Measurements from ENCODE around the gene MSI1.
"Not testable (repeated sequence)": the region's sequence is repeated elsewhere in the genome, so short reads cannot be mapped to it uniquely, and the experiment has no call there.

Gene MSI1

DNA sequence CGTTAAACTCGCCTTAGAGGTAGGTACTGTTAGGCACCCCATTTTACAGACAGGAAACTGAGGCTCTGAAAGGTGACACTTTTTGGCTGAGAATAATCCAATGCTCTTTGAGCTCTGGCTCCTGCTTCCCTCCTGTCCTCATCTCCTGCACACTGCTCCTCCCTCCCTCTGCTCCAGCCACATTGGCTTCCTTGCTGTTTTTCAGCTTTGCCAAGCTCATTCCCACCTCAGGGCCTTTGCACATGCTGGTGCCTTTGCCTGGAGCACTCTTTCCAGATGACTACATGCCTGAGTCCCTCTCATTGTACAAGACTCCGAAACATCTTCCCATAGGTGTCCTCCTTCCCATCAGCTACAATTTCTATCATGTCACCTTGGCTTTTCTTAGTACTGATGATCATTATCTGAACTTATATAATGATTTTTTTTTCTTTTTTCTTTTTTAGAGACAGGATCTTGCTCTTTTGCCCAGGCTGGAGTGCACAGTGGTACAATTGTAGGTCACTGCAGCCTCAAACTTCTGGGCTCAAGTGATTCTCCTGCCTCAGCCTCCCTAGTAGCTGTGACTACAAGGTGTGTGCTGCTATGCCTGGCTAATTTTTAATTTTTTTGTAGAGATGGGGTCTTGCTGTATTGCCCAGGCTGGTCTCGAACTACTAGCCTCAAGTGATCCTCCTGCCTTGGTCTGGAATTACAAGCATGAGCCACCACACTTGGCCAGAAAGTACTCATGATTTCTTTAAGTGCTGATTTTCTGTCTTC is 15.2 kb downstream of the MSI1 start:
- no peak for DNase-seq

DNA sequence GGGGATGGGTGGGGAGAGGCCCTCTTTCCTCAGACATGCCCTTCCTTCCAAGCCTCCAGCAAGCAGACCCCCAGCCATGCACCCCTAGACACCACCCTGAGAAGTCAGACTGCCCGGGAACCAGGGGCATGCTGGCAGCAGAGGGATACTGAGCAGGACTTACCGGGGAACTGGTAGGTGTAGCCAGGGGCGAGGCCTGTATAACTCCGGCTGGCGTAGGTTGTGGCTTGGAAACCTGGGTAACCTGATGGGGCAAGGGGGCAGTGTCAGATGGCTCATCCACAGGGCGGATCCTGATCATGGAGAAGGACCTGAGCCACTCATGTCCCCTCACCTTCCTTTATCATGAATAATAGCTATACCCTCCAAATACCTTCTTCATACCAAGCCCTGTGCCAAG is 15.8 kb downstream of the MSI1 start:
- no peak for DNase-seq

DNA sequence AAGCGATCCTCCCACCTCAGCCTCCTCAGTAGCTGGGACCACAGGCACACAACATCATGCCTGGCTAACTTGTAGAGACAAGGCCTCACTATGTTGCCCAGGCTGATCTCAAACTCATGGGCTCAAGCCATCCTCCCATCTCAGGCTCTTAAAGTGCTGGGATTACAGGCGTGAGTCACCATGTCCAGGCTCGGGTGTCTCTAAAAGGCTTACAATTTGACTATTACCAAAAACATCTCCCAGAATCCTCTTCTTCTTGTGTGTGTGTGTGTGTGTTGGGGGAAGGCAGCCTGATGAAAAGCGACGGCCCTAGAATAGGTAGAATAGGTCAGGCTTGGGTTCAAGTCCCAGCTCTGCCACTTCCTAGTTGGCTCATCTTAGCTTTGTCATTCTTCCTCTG is 16.8 kb downstream of the MSI1 start:
- DNase-seq: no peak

DNA sequence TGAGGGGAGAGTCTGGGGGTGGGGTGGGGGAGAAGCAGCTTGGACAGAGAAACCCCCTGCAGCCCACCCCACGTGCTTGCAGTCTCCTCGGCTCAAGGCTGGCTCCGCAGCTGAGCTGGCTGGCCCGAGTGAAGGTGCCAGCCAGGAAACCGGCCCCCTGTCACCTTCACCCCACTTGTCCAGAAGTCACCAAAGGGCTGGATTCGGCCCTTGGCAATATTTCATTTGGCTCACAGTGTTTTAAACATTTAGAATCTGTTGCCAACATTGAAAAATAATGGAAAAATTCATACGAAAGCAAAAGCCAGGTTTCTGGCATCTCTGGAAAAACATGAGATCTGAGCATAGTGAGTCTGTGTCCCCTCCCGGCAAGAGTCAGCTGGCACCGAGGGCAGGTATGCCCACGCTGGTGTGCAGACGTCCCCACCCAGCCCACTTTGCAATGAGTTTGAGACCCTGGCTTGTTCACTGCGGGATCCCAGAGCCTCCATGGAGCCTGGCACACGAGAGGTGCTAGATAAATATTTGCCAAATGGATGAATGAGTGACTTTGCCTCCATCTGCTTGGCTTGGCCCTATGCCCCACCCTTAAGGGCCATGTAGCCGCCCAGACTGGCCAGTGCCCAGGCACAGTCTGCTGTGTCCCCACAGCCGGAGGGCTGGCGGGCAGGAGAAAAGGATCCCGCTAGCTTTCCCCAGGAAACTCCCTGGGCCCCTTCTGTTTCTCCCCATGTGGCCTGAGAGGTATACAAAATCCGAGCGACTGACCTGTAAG is 18.2 kb downstream of the MSI1 start:
- DNase-seq: no peak

DNA sequence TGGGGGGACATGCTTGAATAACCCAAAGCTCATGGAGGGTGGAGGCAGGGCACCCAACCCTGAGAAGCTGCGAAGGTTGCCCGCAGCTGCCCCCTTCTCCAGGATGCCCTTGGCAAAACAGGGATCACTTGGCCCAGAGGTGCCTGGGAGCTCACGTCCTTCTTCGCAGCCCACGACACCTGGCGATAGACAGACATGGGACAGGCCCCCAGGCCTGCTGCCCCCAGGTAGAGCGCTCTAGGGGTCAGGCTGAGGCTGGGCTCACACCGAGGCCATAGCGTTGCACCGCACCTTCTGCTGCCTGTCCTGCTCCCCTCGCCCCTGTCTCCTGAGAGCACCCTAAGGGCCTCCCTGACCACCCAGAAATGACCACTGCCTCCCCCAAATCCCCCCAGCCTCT is 21.2 kb downstream of the MSI1 start:
- DNase-seq: no peak

DNA sequence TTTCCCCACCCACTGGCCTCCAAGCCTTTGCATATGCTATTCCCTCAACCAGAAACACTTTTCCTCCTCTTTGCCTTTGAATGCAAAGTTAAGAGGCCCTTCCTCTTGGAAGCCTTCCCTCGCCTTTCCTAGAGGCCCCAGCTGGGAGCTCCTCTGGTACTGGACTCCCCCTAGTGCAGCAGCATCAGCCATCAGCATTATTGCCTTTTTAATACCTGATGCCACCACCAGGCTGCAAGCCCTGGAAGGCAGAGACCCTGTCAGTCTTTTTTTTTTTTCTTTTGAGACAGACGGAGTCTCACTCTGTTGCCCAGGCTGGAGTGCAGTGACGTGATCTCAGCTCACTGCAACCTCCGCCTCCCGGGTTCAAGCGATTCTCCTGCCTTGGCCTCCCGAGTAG is 22.3 kb downstream of the MSI1 start:
- no peak for DNase-seq

DNA sequence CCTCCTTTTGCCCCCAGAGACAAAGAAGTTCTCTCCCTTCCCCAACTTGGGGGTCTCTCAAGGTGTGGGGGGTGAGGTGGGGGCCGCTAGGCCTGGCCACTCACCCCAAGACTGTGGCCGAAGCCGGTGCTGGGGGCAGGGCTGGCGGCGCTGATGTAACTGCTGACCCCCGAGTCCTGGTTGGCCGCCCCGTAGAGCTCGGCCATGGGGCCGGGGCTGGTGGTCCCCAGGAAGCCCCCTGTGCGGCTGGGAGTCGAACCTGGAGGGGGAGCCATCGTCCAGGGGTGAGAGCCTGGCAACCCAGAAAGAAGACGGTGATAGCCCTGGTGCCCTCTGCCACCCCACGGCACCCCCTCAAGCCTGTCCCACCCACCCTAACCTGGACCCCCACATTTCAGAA is 22.9 kb downstream of the MSI1 start:
- DNase-seq: no peak

DNA sequence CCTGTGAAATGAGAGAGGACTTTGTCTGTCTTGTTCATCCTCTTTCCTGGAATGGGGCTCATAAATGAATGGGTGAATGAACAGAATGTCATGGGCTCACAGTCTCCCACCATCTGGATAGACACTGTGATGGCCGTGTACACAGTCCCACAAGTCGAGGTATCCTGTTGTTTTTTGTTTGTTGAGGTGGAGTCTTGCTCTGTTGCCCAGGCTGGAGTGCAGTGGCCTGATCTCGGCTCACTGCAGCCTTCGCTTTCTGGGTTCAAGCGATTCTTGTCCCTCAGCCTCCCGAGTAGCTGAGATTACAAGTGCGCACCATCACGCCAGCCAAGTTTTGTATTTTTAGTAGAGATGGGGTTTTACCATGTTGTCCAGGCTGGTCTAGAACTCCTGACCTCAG is 25.3 kb downstream of the MSI1 start:
- DNase-seq: no peak

DNA sequence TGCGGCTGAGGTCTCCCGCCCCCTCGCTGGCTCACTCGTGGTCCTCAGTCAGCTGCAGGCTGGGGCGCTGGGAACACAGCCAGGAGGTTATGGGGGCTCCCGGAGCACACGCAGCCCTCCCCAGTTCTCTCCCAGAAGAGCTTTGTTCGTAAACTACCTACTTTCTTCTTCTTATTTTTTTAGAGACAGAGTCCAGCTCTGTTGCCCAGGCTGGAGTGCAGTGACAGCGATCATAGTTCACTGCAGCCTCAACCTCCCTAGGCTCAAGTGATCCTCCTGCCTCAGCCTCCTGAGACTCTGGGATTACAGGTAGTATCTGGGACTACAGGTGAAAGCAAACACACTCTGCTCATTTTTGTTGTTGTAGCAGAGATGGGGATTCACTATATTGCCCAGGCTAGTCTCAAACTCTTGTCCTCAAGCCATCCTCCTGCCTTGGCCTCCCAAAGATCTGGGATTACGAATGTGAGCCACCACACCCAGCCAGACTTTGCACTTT is 25.9 kb downstream of the MSI1 start:
- DNase-seq: no peak

DNA sequence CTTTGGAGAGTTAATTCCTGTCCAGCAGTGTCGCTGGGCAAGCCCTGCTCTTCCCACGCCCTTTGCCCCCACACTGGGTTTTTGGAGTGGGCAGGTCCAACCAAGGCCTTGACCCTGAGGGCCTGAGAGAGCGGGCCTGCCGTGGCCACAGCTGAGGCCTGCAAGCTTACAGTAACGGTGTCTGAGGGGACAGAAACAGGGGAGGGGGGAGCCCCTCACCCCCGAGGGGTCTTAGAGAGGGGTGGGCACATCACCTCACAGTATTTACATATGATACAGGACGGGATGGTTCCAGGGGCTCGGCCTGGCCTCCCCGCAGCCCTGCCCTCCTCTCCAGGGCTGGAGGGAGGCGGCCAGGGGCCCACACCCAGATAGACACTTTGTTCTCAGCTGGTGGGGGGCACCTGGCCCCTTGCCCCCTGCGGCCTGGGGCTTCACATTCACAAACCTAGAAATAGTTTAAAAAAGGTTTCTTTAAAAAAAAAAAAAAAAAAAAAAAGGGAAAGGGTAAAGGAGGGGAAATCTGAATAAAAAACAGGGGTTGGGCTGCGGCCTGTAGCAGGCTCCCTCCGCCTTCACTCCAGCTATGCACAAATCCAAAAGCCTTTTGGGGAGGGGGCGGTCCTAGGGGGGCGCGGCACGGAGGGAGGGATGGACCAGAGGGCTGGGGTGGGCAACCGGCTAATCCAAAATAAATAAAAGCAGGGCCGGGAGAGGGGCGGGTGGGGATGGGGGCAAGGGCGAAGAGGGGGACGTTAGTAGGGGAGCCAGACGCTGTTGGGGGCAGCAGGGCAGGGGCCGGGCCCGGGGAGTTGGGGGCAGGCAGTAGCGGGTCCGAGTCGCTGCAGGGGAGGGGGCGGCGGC is 26.6 kb downstream of the MSI1 start:
- no peak for DNase-seq

DNA sequence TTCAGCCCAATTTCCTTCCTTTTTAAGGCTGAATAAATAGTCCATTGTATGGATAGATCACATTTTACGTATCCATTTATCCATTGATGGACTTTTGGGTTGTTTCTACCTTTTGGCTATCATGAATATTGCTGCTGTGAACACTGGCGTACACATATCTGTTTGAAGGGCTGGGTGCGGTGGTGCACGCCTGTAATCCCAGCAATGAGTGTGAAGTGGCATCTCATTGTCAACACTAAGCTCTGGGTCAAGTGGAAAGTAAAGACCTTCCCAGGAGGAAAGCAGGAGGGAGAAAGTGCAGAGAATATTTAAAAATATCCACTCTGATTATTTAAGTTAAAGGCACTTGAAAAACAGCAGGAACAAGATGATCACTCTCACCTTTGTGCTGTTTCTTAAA is 29.7 kb downstream of the MSI1 start:
- DNase-seq: no peak

DNA sequence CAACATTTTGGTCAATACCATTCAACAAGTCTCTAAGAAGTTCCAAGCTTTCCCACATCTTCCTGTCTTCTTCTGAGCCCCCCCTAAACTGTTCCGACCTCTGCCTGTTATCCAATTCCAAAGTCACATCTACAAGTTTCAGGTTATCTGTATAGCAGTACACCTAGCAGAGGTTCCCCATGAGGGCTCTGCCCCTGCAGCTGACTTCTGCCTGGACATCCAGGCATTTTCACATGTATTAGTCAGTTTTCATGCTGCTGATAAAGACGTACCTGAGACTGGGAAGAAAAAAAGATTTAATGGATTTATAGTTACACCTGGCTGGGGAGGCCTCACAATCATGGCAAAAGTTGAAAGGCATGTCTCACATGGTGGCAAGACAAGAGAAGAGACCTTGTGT is 31.2 kb downstream of the MSI1 start:
- no peak for DNase-seq

DNA sequence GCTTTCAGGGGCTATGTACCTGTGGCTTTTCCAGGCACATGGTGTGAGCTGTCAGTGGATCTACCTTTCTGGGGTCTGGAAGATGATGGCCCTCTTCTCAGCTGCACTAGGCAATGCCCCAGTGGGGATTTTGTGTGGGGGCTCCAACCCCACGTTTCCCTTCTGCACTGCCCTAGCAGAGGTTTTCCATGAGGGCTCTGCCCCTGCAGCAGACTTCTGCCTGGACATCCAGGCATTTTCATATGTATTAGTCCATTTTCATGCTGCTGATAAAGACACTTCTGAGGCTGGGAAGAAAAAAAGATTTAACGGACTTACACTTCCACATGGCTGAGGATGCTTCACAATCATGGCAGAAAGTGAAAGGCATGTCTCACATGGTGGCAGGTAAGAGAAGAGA is 32.6 kb downstream of the MSI1 start:
- DNase-seq: not testable (repeated sequence)

DNA sequence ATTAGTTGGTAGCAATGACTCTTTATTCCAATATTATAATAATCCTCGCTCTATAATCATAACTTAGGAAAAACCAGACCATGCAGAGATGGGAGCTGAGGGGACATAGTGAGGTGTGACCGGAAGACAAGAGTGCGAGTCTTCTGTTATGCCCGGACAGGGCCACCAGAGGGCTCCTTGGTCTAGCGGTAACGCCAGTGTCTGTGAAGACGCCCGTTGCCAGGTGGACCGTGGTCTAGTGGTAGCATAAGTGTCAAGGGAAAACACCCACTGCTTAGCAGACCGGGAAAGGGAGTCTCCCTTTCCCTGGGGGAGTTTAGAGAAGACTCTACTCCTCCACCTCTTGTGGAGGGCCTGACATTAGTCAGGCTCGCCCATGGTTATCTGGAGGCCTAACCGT is 33.5 kb downstream of the MSI1 start:
- peak; percentile 63 for DNase-seq

DNA sequence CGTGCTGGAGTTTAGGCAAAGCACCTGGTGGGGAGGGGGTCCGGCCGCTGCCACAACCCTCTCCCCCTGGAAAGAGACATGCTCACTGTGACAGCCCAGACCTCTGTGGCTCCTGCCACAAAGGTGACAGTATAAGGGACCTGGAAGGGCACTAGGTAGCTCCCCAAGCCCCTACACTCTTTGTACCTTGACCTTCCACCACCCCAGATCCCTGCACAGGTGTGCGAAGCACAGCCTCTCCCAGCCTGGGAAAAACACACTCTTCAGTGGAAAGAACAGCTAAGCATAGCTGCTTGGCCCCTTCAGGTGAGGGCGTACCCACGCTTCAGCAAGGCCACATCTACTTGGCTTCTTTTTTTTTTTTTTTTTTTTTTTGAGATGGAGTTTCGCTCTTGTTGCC is 36.4 kb downstream of the MSI1 start:
- no peak for DNase-seq

DNA sequence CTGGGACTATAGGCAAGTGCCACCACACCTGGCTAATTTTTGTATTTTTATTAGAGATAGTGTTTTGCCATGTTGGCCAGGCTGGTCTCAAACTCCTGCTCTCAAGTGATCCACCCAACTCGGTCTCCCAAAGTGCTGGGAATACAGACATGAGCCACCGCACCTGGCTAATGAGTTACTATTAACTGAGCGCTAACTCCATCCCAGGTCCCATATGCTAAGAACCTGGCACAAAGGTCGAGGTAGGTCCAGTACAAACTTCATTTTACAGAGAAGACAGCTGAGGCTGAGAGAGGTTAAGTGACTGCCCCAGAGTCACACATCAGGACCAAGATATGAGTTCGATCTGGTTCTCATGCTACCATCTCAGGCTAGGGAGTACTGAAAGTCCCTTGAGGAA is 36.9 kb downstream of the MSI1 start:
- no peak for DNase-seq

DNA sequence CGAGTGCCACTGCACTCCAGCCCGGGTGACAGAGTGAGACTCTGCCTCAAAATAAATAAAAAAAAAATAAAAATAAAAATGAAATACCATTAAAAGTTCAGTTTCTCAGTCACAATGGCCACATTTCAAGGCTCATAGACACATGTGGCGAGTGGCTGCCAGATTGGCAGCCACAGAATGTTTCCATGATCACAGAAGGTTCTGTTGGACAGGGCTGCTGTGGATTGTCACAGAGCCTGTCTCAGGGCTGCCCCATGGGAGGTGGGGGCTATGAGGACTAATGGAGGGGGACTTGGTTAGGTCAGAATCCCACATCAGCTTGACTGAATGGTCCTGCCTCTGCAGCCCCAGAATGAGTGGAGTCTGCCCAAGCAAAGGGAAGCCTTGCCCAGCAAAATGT is 37.6 kb downstream of the MSI1 start:
- DNase-seq: no peak

DNA sequence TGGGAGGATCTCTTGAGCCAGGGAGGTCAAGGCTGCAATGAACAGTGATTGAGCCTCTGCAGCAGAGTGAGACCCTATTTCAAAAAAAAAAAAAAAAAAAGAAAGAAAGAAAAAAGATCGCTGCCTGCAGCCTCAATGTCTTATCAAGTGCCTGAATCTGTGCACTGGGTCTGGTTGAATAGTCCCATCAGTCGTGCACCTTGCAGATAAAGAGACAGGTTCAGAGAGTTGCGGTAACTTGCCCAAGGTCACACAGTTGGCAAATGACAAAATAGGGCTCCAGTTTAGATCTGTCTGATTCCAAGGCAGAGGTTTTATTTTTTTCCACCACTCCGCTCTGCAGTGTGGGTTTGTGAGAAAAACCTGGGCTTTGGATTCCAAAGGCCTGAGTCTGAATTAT is 40.7 kb downstream of the MSI1 start:
- no peak for DNase-seq

DNA sequence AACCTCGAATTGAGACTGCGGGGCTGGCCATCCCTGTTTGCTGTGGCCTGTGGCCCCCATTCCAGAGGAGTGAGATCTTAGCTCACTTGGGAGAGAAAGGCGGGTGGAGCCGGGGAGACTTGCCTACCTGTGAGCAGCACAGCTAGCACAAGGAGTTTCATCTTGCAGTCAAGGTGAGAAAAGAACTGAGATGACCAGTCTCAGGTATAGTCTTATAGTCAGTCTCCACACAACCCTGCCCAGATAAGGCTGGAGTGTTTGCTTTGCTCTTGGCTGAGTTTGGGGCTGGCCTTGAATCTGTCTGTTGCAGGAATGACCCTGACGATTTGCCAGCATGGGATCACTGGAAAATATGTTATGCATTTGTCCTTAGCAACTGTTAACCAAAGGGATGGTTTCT is 41.4 kb downstream of the MSI1 start, which contains the start of gene PLA2G1B:
PLA2G1B (minus strand) TSS at position 187 of the 400 bp plus-strand sequence; CDS start at position 161, 26 bp downstream.
- DNase-seq: no peak

DNA sequence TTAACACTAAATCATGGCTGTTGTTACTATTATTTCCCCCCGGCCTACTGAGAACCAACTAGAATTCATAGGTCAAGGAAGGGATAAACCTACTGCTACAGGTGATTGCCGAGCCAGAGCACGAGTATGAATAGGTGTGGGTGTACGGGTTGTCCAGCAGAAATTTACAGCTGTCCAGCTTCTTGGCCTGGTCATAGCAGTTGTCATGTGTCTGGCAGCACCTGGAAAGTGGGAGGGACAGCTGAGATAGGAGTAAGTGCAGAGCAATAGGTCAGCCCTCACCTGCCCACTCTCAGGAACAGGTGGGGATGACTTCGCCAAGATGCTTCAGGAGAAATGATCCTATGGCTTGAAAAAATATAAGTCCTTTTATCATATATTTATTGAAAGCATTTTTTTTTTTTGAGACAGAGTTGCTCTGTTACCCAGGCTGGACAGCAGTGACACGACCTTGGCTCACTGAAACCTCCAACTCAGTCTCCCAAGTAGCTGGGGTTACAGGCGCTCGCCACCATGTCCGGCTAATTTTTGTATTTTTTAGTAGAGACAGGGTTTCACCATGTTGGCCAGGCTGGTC is 44.0 kb downstream of the MSI1 start:
- DNase-seq: no peak

DNA sequence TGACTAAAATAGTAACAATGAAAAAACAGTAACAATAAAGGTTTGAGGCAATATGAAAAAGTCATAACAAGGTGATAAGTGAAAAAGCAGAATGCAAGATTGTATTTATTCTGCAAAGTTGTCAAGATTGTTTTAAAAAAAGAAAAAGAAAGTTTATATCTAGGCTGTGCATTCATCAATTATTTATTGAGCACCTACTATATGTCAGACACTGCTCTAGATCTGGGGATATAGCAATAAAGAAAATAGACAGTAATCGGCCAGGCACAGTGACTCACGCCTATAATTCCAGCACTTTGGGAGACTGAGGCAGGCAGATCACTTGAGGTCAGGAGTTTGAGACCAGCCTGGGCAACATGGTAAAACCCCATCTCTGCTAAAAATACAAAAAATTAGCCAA is 45.2 kb downstream of the MSI1 start:
- no peak for DNase-seq

DNA sequence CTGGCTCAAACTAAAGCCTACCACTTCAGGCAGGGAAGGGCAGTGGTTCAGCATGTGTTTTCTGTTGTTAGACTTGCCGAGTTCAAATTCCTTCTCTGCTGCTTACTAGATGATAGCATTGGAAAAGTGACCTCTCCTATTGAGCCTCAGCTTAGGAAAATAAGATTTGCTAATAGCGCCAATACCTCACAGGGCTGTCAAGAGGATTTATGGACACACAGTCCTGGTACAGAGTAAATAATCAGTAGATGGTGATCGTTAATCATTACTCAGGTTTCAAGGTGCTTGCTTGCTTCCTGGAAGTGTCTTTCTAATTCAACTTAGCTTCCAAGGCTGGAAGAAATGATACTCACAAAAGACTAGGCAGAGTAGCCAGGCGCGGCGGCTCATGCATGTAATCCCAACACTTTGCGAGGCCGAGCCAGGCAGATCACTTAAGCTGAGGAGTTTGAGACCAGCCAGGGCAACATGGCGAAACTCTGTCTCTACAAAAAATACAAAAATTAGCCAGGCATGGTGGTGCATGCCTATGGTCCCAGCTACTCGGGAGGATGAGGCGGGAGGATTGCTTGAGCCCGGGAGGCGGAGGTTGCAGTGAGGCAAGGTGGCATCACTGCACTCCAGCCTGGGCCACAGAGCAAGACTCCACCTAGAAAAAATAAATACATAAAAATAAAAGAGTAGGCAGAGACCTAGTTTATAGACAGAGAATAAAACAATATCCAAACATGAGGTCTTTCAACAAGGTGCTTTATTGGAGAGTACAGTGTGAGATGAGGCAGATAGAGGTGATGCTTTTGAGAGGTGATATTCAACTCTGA is 47.4 kb downstream of the MSI1 start:
- no peak for DNase-seq
